B cell (primary cell): ENCODE results near the gene ANKRD65. TPM values are rescaled to one million over a fixed set of nuclear protein-coding genes. Genes with fewer than 3 reads are reported as not detected.

Experiments
- ATAC-seq: fragments of 200-7000 bp; cut with Tn5 transposase; one replicate; pipeline ENCODE4 v1.10.0; 2021; ENCODE audit warnings: low read depth, mild to moderate bottlenecking, moderate number of reproducible peaks, moderate library complexity
- CTCF ChIA-PET: fragments of 350-600 bp; sonication (Branson Sonifier 250); formaldehyde crosslinking; loops from one replicate; lab custom pipeline; 2021; ENCODE audit warnings: antibody characterized with exemption, inconsistent platforms; lab: Charles Lee
- POLR2A ChIA-PET: fragments of 350-600 bp; sonication (Branson Sonifier 250); formaldehyde crosslinking; loops from one replicate; lab custom pipeline; 2021; ENCODE audit warnings: antibody characterized with exemption; lab: Charles Lee
- DNase-seq: peaks from one replicate; pipeline ENCODE4 v3.0.0; 2013
- H2AFZ ChIP-seq: 2 replicates; pipeline ENCODE4 v1.6.1; 2012; ENCODE audit warnings: mild to moderate bottlenecking, low read depth, low read length; ENCODE audit not compliant: insufficient read depth, poor library complexity, severe bottlenecking
- H3K27ac ChIP-seq, 2 donors: 1 replicate in 1 of 2; 2 replicates in 1 of 2; pipeline ENCODE4 v1.5.1; 2012 to 2013; ENCODE audit warnings: low read length in 2 of 2, mild to moderate bottlenecking in 2 of 2, moderate library complexity in 1 of 2
- H3K27me3 ChIP-seq, 4 experiments: fragments of 200-600 bp in 1 of 4; sonication (generic) in 1 of 4; replicated peaks in 1 of 4; 1 replicate in 2 of 4; 2 replicates in 2 of 4; pipeline versions ENCODE4 v1.6.1 to v1.7.0; 2013 to 2016; ENCODE audit warnings: low read length in 3 of 4, mild to moderate bottlenecking in 2 of 4, mixed read lengths in 1 of 4, moderate library complexity in 1 of 4; ENCODE audit not compliant: insufficient read depth in 4 of 4, control insufficient read depth in 3 of 4; ENCODE audit errors: control extremely low read depth in 1 of 4
- H3K36me3 ChIP-seq, 2 experiments: replicated peaks in 1 of 2; 1 replicate in 1 of 2; 2 replicates in 1 of 2; pipeline versions ENCODE4 v1.6.1 to v1.7.1; 2013; ENCODE audit warnings: low read length in 1 of 2; ENCODE audit not compliant: insufficient read depth in 2 of 2, control insufficient read depth in 1 of 2; ENCODE audit errors: control extremely low read depth in 1 of 2, extremely low read depth in 1 of 2
- H3K4me1 ChIP-seq, 2 donors: fragments of 200-600 bp in 1 of 2; sonication (generic) in 1 of 2; 1 replicate in 1 of 2; 2 replicates in 1 of 2; pipeline versions ENCODE4 v1.5.1 to v1.6.1; 2013 to 2017; ENCODE audit warnings: low read length in 2 of 2; ENCODE audit not compliant: control insufficient read depth in 2 of 2, insufficient read depth in 2 of 2
- H3K4me2 ChIP-seq: replicated peaks from 2 replicates; pipeline ENCODE3; 2012; ENCODE audit warnings: mild to moderate bottlenecking, low read depth, low read length; ENCODE audit not compliant: poor library complexity, severe bottlenecking
- H3K4me3 ChIP-seq, 5 experiments: fragments of 200-600 bp in 1 of 5; sonication (generic) in 1 of 5; 1 replicate in 3 of 5; 2 replicates in 2 of 5; pipeline versions ENCODE4 v1.5.1 to v1.7.0; 2011 to 2016; ENCODE audit warnings: low read length in 4 of 5, mild to moderate bottlenecking in 4 of 5, low read depth in 2 of 5, control low read depth in 1 of 5, moderate library complexity in 1 of 5; ENCODE audit not compliant: insufficient read depth in 1 of 5; ENCODE audit errors: control extremely low read depth in 1 of 5, extremely low read depth in 1 of 5
- H3K79me2 ChIP-seq: fragments of 200-600 bp; sonication (generic); one replicate; pipeline ENCODE4 v1.6.0; 2016; ENCODE audit warnings: low read length; ENCODE audit not compliant: control insufficient read depth, insufficient read depth
- H3K9ac ChIP-seq: fragments of 200-600 bp; sonication (generic); 2 replicates; pipeline ENCODE4 v1.6.1; 2017; ENCODE audit warnings: mild to moderate bottlenecking, low read length, moderate library complexity
- H3K9me3 ChIP-seq, 3 donors: one replicate each; pipeline versions ENCODE4 v1.6.1 to v1.7.1; 2013; ENCODE audit warnings: low read length in 2 of 3; ENCODE audit not compliant: control insufficient read depth in 2 of 3, insufficient read depth in 1 of 3; ENCODE audit errors: control extremely low read depth in 1 of 3
- H4K20me1 ChIP-seq: 2 replicates; pipeline ENCODE4 v1.6.0; 2012; ENCODE audit warnings: mild to moderate bottlenecking, low read length; ENCODE audit not compliant: insufficient read depth, control insufficient read depth, poor library complexity, severe bottlenecking
- H3K27ac Mint-ChIP-seq: one replicate; pipeline ENCODE4 v1.8.0; 2021; ENCODE audit warnings: mixed read lengths
- H3K27me3 Mint-ChIP-seq: one replicate; pipeline ENCODE4 v1.8.0; 2021; ENCODE audit warnings: mixed read lengths
- H3K4me1 Mint-ChIP-seq: one replicate; pipeline ENCODE4 v1.8.0; 2021; ENCODE audit warnings: mixed read lengths
- H3K4me3 Mint-ChIP-seq: one replicate; pipeline ENCODE4 v1.8.0; 2021; ENCODE audit warnings: mixed read lengths
- H3K9me3 Mint-ChIP-seq: one replicate; pipeline ENCODE4 v1.8.0; 2022; ENCODE audit warnings: mixed read lengths; ENCODE audit not compliant: insufficient read depth
- CTCF ChIP-seq: fragments of 200-600 bp; IDR thresholded peaks from one replicate; pipeline ENCODE4 v1.8.0; 2022; ENCODE audit warnings: antibody characterized with exemption, mild to moderate bottlenecking
- EZH2 ChIP-seq: IDR thresholded peaks from 2 replicates; pipeline ENCODE4 v1.6.1; 2012; ENCODE audit warnings: borderline replicate concordance, low read depth, mild to moderate bottlenecking, moderate library complexity, low read length; ENCODE audit not compliant: insufficient read depth, poor library complexity, severe bottlenecking
- WGBS: methylation state at CpG from one replicate; pipeline ENCODE4 v1.1.5; 2013; ENCODE audit warnings: missing lambda C conversion rate; ENCODE audit not compliant: insufficient coverage; 5-methylcytosine and 5-hydroxymethylcytosine counted together
- intact Hi-C: fragments of 100-400 bp; cut with micrococcal nuclease; formaldehyde crosslinking; loops from one replicate; pipeline ENCODE4 v1.10.0; 2022
- polyA plus RNA-seq: library from polyadenylated mRNA; depleted of rRNA; stranded (reverse); fragments of >200 nt; gene quantifications from 2 replicates; pipeline ENCODE4 v1.2.3, GENCODE V29; 2012
- total RNA-seq, 2 donors: library from RNA; stranded (reverse); fragments of 120-200 nt in 1 of 2; gene quantifications; 1 replicate in 1 of 2; 2 replicates in 1 of 2; pipeline versions ENCODE4 v1.2.3 to v1.2.4, GENCODE V29; 2013 to 2022

ANKRD65 gene
- total and polyA plus RNA-seq, 2 donors (not counting 1 experiment from before 2014, with no cell fraction given): 0.12 TPM; not detected in 1

- peaks cover 9 to 15% of the 10 kb centered on the region in 2 donors for H3K4me1 ChIP-seq
- Mint-ChIP-seq H3K9me3 (no peaks in the 10 kb centered on the region), H3K27ac (no peak overlapping the region), H3K27me3 (peaks cover 17% of the 10 kb centered on the region), H3K4me3 (no peak overlapping the region), H3K4me1 (peaks cover 6% of the 10 kb centered on the region)
- no peaks in the 10 kb centered on the region for H3K36me3 ChIP-seq
- no peak overlapping the region for H3K27ac ChIP-seq
- peaks cover 0 to 7% (median 0%) of the 10 kb centered on the region in 3 donors for H3K9me3 ChIP-seq
- H3K9ac ChIP-seq: no peak overlapping the region
- peak; percentile 92 for ATAC-seq
- TF ChIP-seq CTCF (peak; percentile 83), EZH2 (no peak)
- H3K79me2 ChIP-seq: no peaks in the 10 kb centered on the region
- 53% methylated on average over 29 of the region's 29 CpGs for WGBS
- peak; percentile 69 for DNase-seq
- H3K4me2 ChIP-seq: peak overlapping the region; percentile 14
- intact Hi-C loops: loop anchor here (2.0 kb wide), 1 partner anchor 34 kb away; the partner anchor contains the start of gene MRPL20
- no peak overlapping the region for H2AFZ ChIP-seq
- no peaks in the 10 kb centered on the region for H4K20me1 ChIP-seq
- no peak overlapping the region for H3K4me3 ChIP-seq
- CTCF ChIA-PET: interaction anchor here (0.7 to 2.5 kb wide), 8 partner anchors 11 to 458 kb away, joined by 3 to 9 read pairs (median 4); partner anchors contain the start of gene MRPL20
- POLR2A ChIA-PET: no interaction called here
- peaks cover 0 to 34% (median 15%) of the 10 kb centered on the region in 4 experiments for H3K27me3 ChIP-seq
These were observed 20.2 kb upstream of the ANKRD65 start for GRCh38 chr1:1441002-1441888.
